Activated CD4-positive, alpha-beta T cell treated with anti-CD3 and anti-CD28 coated beads, Interleukin-2, amount 10 ng/mL, durations not matched to agents 24 days and 14 days (primary cell): ENCODE results near the gene MTA2. TPM values are rescaled to one million over a fixed set of nuclear protein-coding genes. Genes with fewer than 3 reads are reported as not detected.
"Not testable (repeated sequence)": the region's sequence is repeated elsewhere in the genome, so short reads cannot be mapped to it uniquely, and the experiment has no call there.

Source experiments
- DNase-seq: peaks from one replicate; pipeline ENCODE4 v3.0.0; 2022
- H3K27ac Mint-ChIP-seq: one replicate; pipeline ENCODE4 v1.8.0; 2022; ENCODE audit warnings: mild to moderate bottlenecking, mixed read lengths
- H3K27me3 Mint-ChIP-seq: one replicate; pipeline ENCODE4 v1.8.0; 2022; ENCODE audit warnings: mixed read lengths
- H3K36me3 Mint-ChIP-seq: one replicate; pipeline ENCODE4 v1.8.0; 2022; ENCODE audit warnings: low read depth, mild to moderate bottlenecking, mixed read lengths
- H3K4me1 Mint-ChIP-seq: one replicate; pipeline ENCODE4 v1.8.0; 2021; ENCODE audit warnings: mixed read lengths
- H3K4me3 Mint-ChIP-seq: one replicate; pipeline ENCODE4 v1.8.0; 2022; ENCODE audit warnings: mild to moderate bottlenecking, moderate library complexity, mixed read lengths
- H3K9me3 Mint-ChIP-seq: one replicate; pipeline ENCODE4 v1.8.0; 2021; ENCODE audit warnings: mixed read lengths
- intact Hi-C: fragments of 100-400 bp; cut with micrococcal nuclease; formaldehyde crosslinking; loops from one replicate; pipeline ENCODE4 v1.15.1; 2023
- total RNA-seq: library from RNA; stranded (reverse); gene quantifications from 2 replicates; pipeline ENCODE4 v1.2.3, GENCODE V29; 2022

Gene MTA2
- total RNA-seq, 1 donor from 2014 or later: 219 TPM

- intact Hi-C loops: loop anchor here (10.0 kb wide), 1 partner anchor 180 kb away; the partner anchor contains the start of gene TAF6L
- H3K4me1 Mint-ChIP-seq: peaks cover 58% of the 10 kb centered on the region
- peak; percentile 61 for DNase-seq
- H3K27ac Mint-ChIP-seq: no peak overlapping the region
- peaks cover 80% of the 10 kb centered on the region for H3K36me3 Mint-ChIP-seq
- no peaks in the 10 kb centered on the region for H3K9me3 Mint-ChIP-seq
- no peak overlapping the region for H3K4me3 Mint-ChIP-seq
- H3K27me3 Mint-ChIP-seq: no peaks in the 10 kb centered on the region
Measured at GRCh38 chr11:62595124-62595523, 6.5 kb downstream of the MTA2 start.

GRCh38 chr11:62593434-62594044, 8.1 kb downstream of the MTA2 start:
- Mint-ChIP-seq H3K27ac (peak overlapping the region; percentile 99), H3K4me3 (peak overlapping the region; percentile 76), H3K27me3 (no peaks in the 10 kb centered on the region), H3K4me1 (peaks cover 46% of the 10 kb centered on the region), H3K36me3 (peaks cover 68% of the 10 kb centered on the region), H3K9me3 (no peaks in the 10 kb centered on the region)
- DNase-seq: peak; percentile 94
- intact Hi-C loops: loop anchor here (5.0 to 10.0 kb wide), 4 partner anchors 36 to 239 kb away; partner anchors contain the start of genes STX5, TAF6L and TEX54

- peak overlapping the region; percentile 99 for H3K27ac Mint-ChIP-seq
- intact Hi-C loops: loop anchor here (5.0 to 10.0 kb wide), 4 partner anchors 36 to 239 kb away; partner anchors contain the start of genes STX5, TAF6L and TEX54
- DNase-seq: peak; percentile 57
- peaks cover 66% of the 10 kb centered on the region for H3K36me3 Mint-ChIP-seq
- no peaks in the 10 kb centered on the region for H3K9me3 Mint-ChIP-seq
- H3K27me3 Mint-ChIP-seq: no peaks in the 10 kb centered on the region
- peaks cover 41% of the 10 kb centered on the region for H3K4me1 Mint-ChIP-seq
- H3K4me3 Mint-ChIP-seq: peak overlapping the region; percentile 19
Measured at GRCh38 chr11:62592989-62593421, 8.7 kb downstream of the MTA2 start.

- Mint-ChIP-seq H3K27me3 (no peaks in the 10 kb centered on the region), H3K9me3 (no peaks in the 10 kb centered on the region), H3K4me1 (peaks cover 40% of the 10 kb centered on the region), H3K4me3 (peak overlapping the region; percentile 100), H3K36me3 (peaks cover 62% of the 10 kb centered on the region), H3K27ac (peak overlapping the region; percentile 99)
- intact Hi-C loops: loop anchor here (5.0 to 10.0 kb wide), 4 partner anchors 35 to 240 kb away; partner anchors contain the start of genes STX5, TAF6L and TEX54
- DNase-seq: no peak
Measured at GRCh38 chr11:62592146-62592815, 9.4 kb downstream of the MTA2 start.

GRCh38 chr11:62591448-62592145, 10.1 kb downstream of the MTA2 start, which contains the start of gene TUT1:
TUT1 (minus strand) TSS chr11:62591523; CDS start chr11:62591485, 38 bp downstream.
- Mint-ChIP-seq H3K27me3 (no peaks in the 10 kb centered on the region), H3K27ac (peak within 1 kb of the TSS; percentile 99), H3K4me3 (peak within 1 kb of the TSS; percentile 100), H3K9me3 (no peaks in the 10 kb centered on the region), H3K36me3 (peaks cover 60% of the 10 kb centered on the region), H3K4me1 (peaks cover 38% of the 10 kb centered on the region)
- DNase-seq: peak; percentile 99
- intact Hi-C loops: loop anchor here (1.0 to 10.0 kb wide), 13 partner anchors 8 to 289 kb away; partner anchors contain the start of genes C11orf98, CSKMT, EML3 and HNRNPUL2

GRCh38 chr11:62588966-62589637, 12.6 kb downstream of the MTA2 start:
- Mint-ChIP-seq H3K27me3 (no peaks in the 10 kb centered on the region), H3K4me1 (peaks cover 31% of the 10 kb centered on the region), H3K36me3 (peaks cover 44% of the 10 kb centered on the region), H3K9me3 (no peaks in the 10 kb centered on the region), H3K27ac (no peak overlapping the region), H3K4me3 (peak overlapping the region; percentile 100)
- DNase-seq: peak; percentile 76
- intact Hi-C loops: no loop called here

- DNase-seq, intact Hi-C loops, H3K27me3 Mint-ChIP-seq, H3K27ac Mint-ChIP-seq, H3K4me1 Mint-ChIP-seq, H3K9me3 Mint-ChIP-seq, H3K4me3 Mint-ChIP-seq: not testable (repeated sequence)
- H3K36me3 Mint-ChIP-seq: peaks cover 35% of the 10 kb centered on the region
Measured at GRCh38 chr11:62585356-62585755, 16.3 kb downstream of the MTA2 start.

- H3K9me3 Mint-ChIP-seq, H3K27me3 Mint-ChIP-seq, intact Hi-C loops, H3K4me3 Mint-ChIP-seq, H3K27ac Mint-ChIP-seq, DNase-seq, H3K4me1 Mint-ChIP-seq: not testable (repeated sequence)
- peaks cover 32% of the 10 kb centered on the region for H3K36me3 Mint-ChIP-seq
Measured at GRCh38 chr11:62581735-62582134, 19.9 kb downstream of the MTA2 start.

GRCh38 chr11:62580959-62581715, 20.5 kb downstream of the MTA2 start:
- DNase-seq: no peak
- no peaks in the 10 kb centered on the region for H3K27me3 Mint-ChIP-seq
- H3K9me3 Mint-ChIP-seq: no peaks in the 10 kb centered on the region
- H3K4me3 Mint-ChIP-seq: no peak overlapping the region
- H3K36me3 Mint-ChIP-seq: peaks cover 33% of the 10 kb centered on the region
- intact Hi-C loops: no loop called here
- no peak overlapping the region for H3K27ac Mint-ChIP-seq
- H3K4me1 Mint-ChIP-seq: peaks cover 4% of the 10 kb centered on the region

- Mint-ChIP-seq H3K27ac (no peak overlapping the region), H3K36me3 (peaks cover 40% of the 10 kb centered on the region), H3K4me3 (no peak overlapping the region), H3K27me3 (no peaks in the 10 kb centered on the region), H3K4me1 (peaks cover 14% of the 10 kb centered on the region), H3K9me3 (no peaks in the 10 kb centered on the region)
- intact Hi-C loops: no loop called here
- DNase-seq: no peak
Measured at GRCh38 chr11:62579252-62579651, 22.4 kb downstream of the MTA2 start.

- peaks cover 14% of the 10 kb centered on the region for H3K4me1 Mint-ChIP-seq
- peaks cover 42% of the 10 kb centered on the region for H3K36me3 Mint-ChIP-seq
- H3K4me3 Mint-ChIP-seq: no peak overlapping the region
- no peak for DNase-seq
- no peaks in the 10 kb centered on the region for H3K9me3 Mint-ChIP-seq
- intact Hi-C loops: no loop called here
- H3K27ac Mint-ChIP-seq: no peak overlapping the region
- H3K27me3 Mint-ChIP-seq: no peaks in the 10 kb centered on the region
Measured at GRCh38 chr11:62578541-62578940, 23.1 kb downstream of the MTA2 start.

- DNase-seq: no peak
- Mint-ChIP-seq H3K36me3 (peaks cover 54% of the 10 kb centered on the region), H3K4me1 (peaks cover 22% of the 10 kb centered on the region), H3K27me3 (no peaks in the 10 kb centered on the region), H3K4me3 (no peak overlapping the region), H3K9me3 (no peaks in the 10 kb centered on the region), H3K27ac (no peak overlapping the region)
- intact Hi-C loops: no loop called here
Measured at GRCh38 chr11:62577046-62577714, 24.5 kb downstream of the MTA2 start.
